Neuronal stem cell (in vitro differentiated cells): Measurements from ENCODE around the gene PARN.

Experiments
- DNase-seq: peaks from one replicate; pipeline ENCODE4 v3.0.0-alpha.2; 2013; ENCODE audit warnings: low spot score
- H2AFZ ChIP-seq: one replicate; pipeline ENCODE4 v1.6.1; 2013; ENCODE audit warnings: mild to moderate bottlenecking, low read length, inconsistent platforms
- H2AK5ac ChIP-seq: 2 replicates; pipeline ENCODE4 v1.6.1; 2013; ENCODE audit warnings: low read depth, mild to moderate bottlenecking, inconsistent platforms, low read length, moderate library complexity, mixed read lengths
- H2BK120ac ChIP-seq: 2 replicates; pipeline ENCODE4 v1.6.1; 2013; ENCODE audit warnings: low read depth, mild to moderate bottlenecking, inconsistent platforms, low read length, moderate library complexity, mixed read lengths
- H2BK12ac ChIP-seq: one replicate; pipeline ENCODE4 v1.6.1; 2013; ENCODE audit warnings: low read length, inconsistent platforms
- H2BK15ac ChIP-seq: 2 replicates; pipeline ENCODE4 v1.6.1; 2013; ENCODE audit warnings: mild to moderate bottlenecking, low read length, inconsistent platforms, mixed read lengths
- H2BK5ac ChIP-seq: one replicate; pipeline ENCODE4 v1.6.1; 2013; ENCODE audit warnings: inconsistent platforms, mild to moderate bottlenecking, low read length, moderate library complexity
- H3K14ac ChIP-seq: one replicate; pipeline ENCODE4 v1.6.1; 2013; ENCODE audit warnings: low read length, inconsistent platforms
- H3K18ac ChIP-seq: 2 replicates; pipeline ENCODE4 v1.6.1; 2013; ENCODE audit warnings: low read length, inconsistent platforms
- H3K23ac ChIP-seq: 2 replicates; pipeline ENCODE4 v1.6.1; 2013; ENCODE audit warnings: low read depth, mild to moderate bottlenecking, mixed read lengths, low read length, inconsistent platforms; ENCODE audit not compliant: poor library complexity
- H3K27ac ChIP-seq: replicated peaks from 3 replicates; pipeline ENCODE4 v1.5.1; 2013; ENCODE audit warnings: low read length, inconsistent platforms
- H3K27me3 ChIP-seq, 3 experiments: 2 replicates each; pipeline ENCODE4 v1.6.1; 2013; ENCODE audit warnings: low read length in 3 of 3, mild to moderate bottlenecking in 2 of 3, inconsistent platforms in 1 of 3, low read depth in 1 of 3, mixed read lengths in 1 of 3, moderate library complexity in 1 of 3; ENCODE audit not compliant: control insufficient read depth in 3 of 3, insufficient read depth in 3 of 3
- H3K36me3 ChIP-seq, 2 donors: replicated peaks in 1 of 2; 2 replicates each; pipeline ENCODE4 v1.6.1; 2013; ENCODE audit warnings: low read length in 2 of 2; ENCODE audit not compliant: control insufficient read depth in 2 of 2, insufficient read depth in 2 of 2
- H3K4ac ChIP-seq: 2 replicates; pipeline ENCODE4 v1.6.1; 2013; ENCODE audit warnings: inconsistent platforms, mild to moderate bottlenecking, low read length, moderate library complexity
- H3K4me1 ChIP-seq, 2 donors: 1 replicate in 1 of 2; 2 replicates in 1 of 2; pipeline ENCODE4 v1.6.1; 2013; ENCODE audit warnings: low read length in 2 of 2, low read depth in 1 of 2; ENCODE audit not compliant: control insufficient read depth in 2 of 2, insufficient read depth in 1 of 2
- H3K4me2 ChIP-seq: one replicate; pipeline ENCODE4 v1.6.1; 2013; ENCODE audit warnings: mild to moderate bottlenecking, low read length, inconsistent platforms; ENCODE audit not compliant: insufficient read depth, poor library complexity, severe bottlenecking
- H3K4me3 ChIP-seq, 2 donors: 2 replicates each; pipeline ENCODE4 v1.5.1; 2013; ENCODE audit warnings: low read length in 2 of 2, mild to moderate bottlenecking in 2 of 2, inconsistent platforms in 1 of 2, moderate library complexity in 1 of 2
- H3K79me1 ChIP-seq: one replicate; pipeline ENCODE4 v1.6.1; 2013; ENCODE audit warnings: low read depth, mild to moderate bottlenecking, inconsistent platforms, low read length, moderate library complexity
- H3K9ac ChIP-seq: one replicate; pipeline ENCODE4 v1.6.1; 2013; ENCODE audit warnings: mild to moderate bottlenecking, low read depth, low read length, inconsistent platforms; ENCODE audit not compliant: poor library complexity
- H3K9me3 ChIP-seq, 2 donors: replicated peaks in 1 of 2; 2 replicates each; pipeline versions ENCODE3 to v1.6.1; 2013; ENCODE audit warnings: low read length in 2 of 2, mild to moderate bottlenecking in 2 of 2, inconsistent platforms in 1 of 2, low read depth in 1 of 2, mixed read lengths in 1 of 2, moderate library complexity in 1 of 2; ENCODE audit not compliant: control insufficient read depth in 2 of 2, insufficient read depth in 1 of 2
- H4K8ac ChIP-seq: one replicate; pipeline ENCODE4 v1.6.1; 2013; ENCODE audit warnings: low read depth, mild to moderate bottlenecking, inconsistent platforms, low read length, moderate library complexity
- H4K91ac ChIP-seq: one replicate; pipeline ENCODE4 v1.6.1; 2013; ENCODE audit warnings: low read length, low read depth, mild to moderate bottlenecking, inconsistent platforms; ENCODE audit not compliant: poor library complexity
- WGBS, 2 donors: extraction: QIAGEN DNeasy Blood & Tissue Kit; methylation state at CpG; one replicate each; pipeline ENCODE4 v1.1.7; 2013; ENCODE audit warnings: missing lambda C conversion rate in 2 of 2, mixed read lengths in 1 of 2; ENCODE audit not compliant: insufficient read length in 2 of 2, insufficient replicate concordance in 1 of 2; ENCODE audit errors: extremely low coverage in 2 of 2; 5-methylcytosine and 5-hydroxymethylcytosine counted together

PARN gene

DNA sequence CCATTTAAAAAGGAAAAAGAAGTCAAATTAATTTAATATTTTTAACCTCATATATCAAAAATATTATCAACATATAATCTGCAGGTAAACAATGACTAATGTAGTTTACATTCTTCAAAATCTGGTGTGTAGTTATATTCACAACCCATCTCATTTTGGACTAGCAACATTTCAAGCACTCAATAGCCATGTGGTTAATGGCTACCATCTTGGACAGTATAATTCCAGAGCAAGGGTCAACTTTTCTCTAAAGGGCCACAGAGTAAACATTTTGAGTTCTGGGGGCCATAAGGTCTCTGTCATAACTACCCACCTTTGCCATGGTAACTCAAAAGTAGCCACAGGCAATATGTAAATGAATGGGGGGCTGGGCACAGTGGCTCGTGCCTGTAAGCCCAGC is 153.9 kb downstream of the PARN start:
- Histone ChIP-seq H4K91ac (no peak overlapping the region), H3K4me2 (no peak overlapping the region), H3K4ac (no peak overlapping the region), H2BK5ac (no peak overlapping the region), H3K27ac (no peak overlapping the region), H3K36me3 (peaks cover 0 to 15% of the 10 kb centered on the region in 2 donors), H3K4me3 (no peak overlapping the region), H2BK12ac (no peak overlapping the region), H4K8ac (no peak overlapping the region), H3K27me3 (no peaks in the 10 kb centered on the region), H3K9ac (no peak overlapping the region), H3K18ac (no peak overlapping the region), H2AK5ac (no peak overlapping the region), H2BK15ac (no peak overlapping the region), H3K9me3 (peaks cover 0 to 30% of the 10 kb centered on the region in 2 donors), H3K79me1 (no peaks in the 10 kb centered on the region), H2AFZ (no peak overlapping the region), H3K14ac (no peak overlapping the region), H3K4me1 (no peaks in the 10 kb centered on the region), H3K23ac (no peak overlapping the region), H2BK120ac (no peak overlapping the region)
- no peak for DNase-seq
- no CpG with 5 or more reads among the region's 1 CpG for WGBS, 2 donors

DNA sequence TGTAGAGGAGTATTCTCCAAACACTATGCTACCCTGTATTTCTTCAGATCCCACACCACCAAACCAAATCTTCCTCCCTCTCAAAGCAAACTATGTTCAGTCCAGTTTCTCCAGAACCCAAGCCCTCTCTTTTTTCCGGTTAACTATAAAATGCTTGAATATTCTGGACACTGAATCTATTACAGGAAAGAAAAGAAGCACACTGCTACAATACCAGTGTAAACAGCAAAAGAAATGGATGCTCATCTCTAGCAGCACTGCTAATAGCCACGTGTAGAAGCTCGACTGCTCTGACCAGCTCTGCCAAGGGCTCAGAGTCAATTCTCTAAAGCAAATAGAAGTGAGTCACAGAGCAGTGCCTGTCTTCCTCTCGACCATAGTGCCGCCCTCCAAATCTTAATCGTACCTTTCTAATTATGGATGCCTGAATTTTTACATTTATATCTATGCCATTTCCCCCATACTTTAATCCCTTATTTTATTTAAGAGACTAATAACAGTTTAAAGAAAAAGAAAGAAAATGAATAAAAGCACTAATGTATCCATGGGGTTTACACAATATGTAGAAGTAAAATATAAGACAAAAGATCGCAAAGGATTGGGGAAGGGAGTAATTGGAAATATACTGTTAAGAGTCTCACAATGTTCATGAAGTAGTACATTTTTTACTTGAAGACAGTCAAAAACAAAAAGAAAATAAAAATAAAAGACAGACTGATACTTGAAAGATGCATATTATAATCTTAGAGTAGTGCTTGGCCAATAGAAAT is 154.5 kb downstream of the PARN start:
- Histone ChIP-seq H3K4me2 (no peak overlapping the region), H3K36me3 (peaks cover 0 to 11% of the 10 kb centered on the region in 2 donors), H2BK120ac (no peak overlapping the region), H3K23ac (no peak overlapping the region), H2BK15ac (no peak overlapping the region), H3K4ac (no peak overlapping the region), H3K18ac (no peak overlapping the region), H2BK5ac (no peak overlapping the region), H3K4me3 (no peak overlapping the region), H3K9me3 (peaks cover 0 to 24% of the 10 kb centered on the region in 2 donors), H3K27ac (no peak overlapping the region), H2AFZ (no peak overlapping the region), H3K14ac (no peak overlapping the region), H4K8ac (no peak overlapping the region), H3K27me3 (no peaks in the 10 kb centered on the region), H4K91ac (no peak overlapping the region), H3K9ac (no peak overlapping the region), H2AK5ac (no peak overlapping the region), H2BK12ac (no peak overlapping the region), H3K4me1 (no peaks in the 10 kb centered on the region), H3K79me1 (no peaks in the 10 kb centered on the region)
- no CpG with 5 or more reads among the region's 7 CpGs for WGBS, 2 donors
- no peak for DNase-seq

DNA sequence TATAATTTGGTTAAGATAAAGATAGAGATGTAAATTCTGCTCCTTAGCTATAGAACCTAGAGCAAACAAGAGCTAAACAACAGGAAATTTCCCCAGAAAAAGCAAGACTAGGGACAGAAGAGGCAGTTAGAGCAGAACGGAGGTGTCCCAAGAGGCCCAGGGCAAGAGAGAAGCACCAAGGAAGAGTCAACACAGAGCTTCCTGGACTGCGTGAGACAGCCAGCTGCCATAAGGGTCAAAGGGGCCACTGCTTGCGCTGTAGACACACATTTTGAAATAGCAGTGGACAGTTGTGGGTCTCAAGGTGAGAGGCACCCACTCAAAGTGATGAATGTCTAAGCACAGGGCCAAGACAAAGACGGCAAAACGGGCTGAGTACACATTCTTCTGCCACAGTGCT is 156.6 kb downstream of the PARN start:
- Histone ChIP-seq H2BK12ac (no peak overlapping the region), H2BK5ac (no peak overlapping the region), H3K14ac (no peak overlapping the region), H3K4me1 (no peaks in the 10 kb centered on the region), H3K27ac (no peak overlapping the region), H2BK15ac (no peak overlapping the region), H3K18ac (no peak overlapping the region), H3K23ac (no peak overlapping the region), H2AK5ac (no peak overlapping the region), H3K79me1 (no peaks in the 10 kb centered on the region), H3K4ac (no peak overlapping the region), H3K4me2 (no peak overlapping the region), H3K4me3 (no peak overlapping the region), H2AFZ (no peak overlapping the region), H3K9ac (no peak overlapping the region), H4K91ac (no peak overlapping the region), H3K36me3 (no peaks in the 10 kb centered on the region), H2BK120ac (no peak overlapping the region), H3K27me3 (no peaks in the 10 kb centered on the region), H4K8ac (no peak overlapping the region), H3K9me3 (peaks cover 0 to 8% of the 10 kb centered on the region in 2 donors)
- no peak for DNase-seq
- WGBS, 2 donors: no CpG with 5 or more reads among the region's 5 CpGs

DNA sequence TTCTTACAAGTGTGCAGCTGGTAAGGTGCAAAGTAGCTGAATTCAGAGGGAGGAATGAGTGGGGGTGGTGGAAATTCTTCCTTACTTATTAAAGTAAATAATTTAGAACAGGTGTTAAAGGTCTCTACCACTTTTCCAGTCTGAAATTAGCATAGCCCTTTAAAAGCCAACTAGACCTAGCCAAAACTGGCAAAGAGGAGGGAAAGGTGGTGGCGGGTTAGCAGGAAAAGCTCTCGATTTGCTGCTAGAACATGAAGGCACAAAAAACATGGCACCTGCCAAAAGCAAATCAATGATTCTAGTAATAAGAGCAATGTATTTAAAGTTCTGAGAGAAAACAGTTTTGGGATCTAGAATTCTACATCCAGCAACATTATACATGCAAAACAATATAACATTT is 157.7 kb downstream of the PARN start:
- H3K14ac ChIP-seq: no peak overlapping the region
- no peaks in the 10 kb centered on the region for H3K36me3 ChIP-seq
- no peak overlapping the region for H3K23ac ChIP-seq
- H4K91ac ChIP-seq: no peak overlapping the region
- H3K4me1 ChIP-seq: no peaks in the 10 kb centered on the region
- H2BK120ac ChIP-seq: no peak overlapping the region
- no peaks in the 10 kb centered on the region for H3K9me3 ChIP-seq
- DNase-seq: no peak
- no peak overlapping the region for H3K9ac ChIP-seq
- H2AFZ ChIP-seq: no peak overlapping the region
- no peak overlapping the region for H3K18ac ChIP-seq
- no peak overlapping the region for H3K27ac ChIP-seq
- no CpG with 5 or more reads among the region's 2 CpGs for WGBS, 2 donors
- H3K4me3 ChIP-seq: no peak overlapping the region
- no peak overlapping the region for H3K4me2 ChIP-seq
- no peak overlapping the region for H4K8ac ChIP-seq
- H2BK12ac ChIP-seq: no peak overlapping the region
- no peak overlapping the region for H2BK15ac ChIP-seq
- H3K79me1 ChIP-seq: no peaks in the 10 kb centered on the region
- H3K4ac ChIP-seq: no peak overlapping the region
- no peaks in the 10 kb centered on the region for H3K27me3 ChIP-seq
- H2AK5ac ChIP-seq: no peak overlapping the region
- H2BK5ac ChIP-seq: no peak overlapping the region
